GM19035 (cell line): ENCODE results near the gene RSPO4.

Source experiments
- ATAC-seq: cut with Tn5 transposase; IDR thresholded peaks from one replicate; pipeline ENCODE4 v1.9.1; 2021; ENCODE audit not compliant: unreplicated experiment

Gene RSPO4

DNA sequence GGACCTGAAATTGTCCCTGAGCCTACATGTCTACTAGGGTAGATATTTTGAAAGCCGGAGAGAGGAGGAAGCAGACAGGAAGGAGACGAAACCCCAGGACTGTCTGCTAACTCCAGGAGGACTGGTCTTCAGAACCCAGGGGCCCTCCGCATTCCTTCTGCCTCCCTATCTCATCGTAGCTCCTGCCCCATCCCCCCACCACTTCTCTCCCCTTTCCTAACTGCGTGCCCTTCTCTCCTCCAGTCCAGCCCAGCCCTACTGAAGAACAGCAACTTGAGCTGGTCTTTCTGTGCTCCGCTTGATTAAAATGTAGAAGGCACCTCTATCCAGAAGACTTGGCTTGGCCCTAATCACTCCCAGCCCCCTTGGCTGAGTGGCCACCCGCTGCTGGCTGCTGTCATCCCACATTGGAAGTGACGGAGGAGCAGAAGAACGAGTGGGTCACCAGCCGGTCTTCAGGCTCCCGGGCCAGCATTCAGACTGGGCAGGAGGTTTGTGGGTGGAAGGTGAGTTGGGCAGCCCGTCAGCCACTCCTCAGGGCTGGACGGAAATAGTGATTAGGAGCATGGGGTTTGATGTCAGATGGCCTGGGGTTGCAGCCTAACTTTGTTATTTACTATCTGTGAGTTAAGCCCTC lies 57.2 kb downstream of the RSPO4 start:
- ATAC-seq, result no peak

DNA sequence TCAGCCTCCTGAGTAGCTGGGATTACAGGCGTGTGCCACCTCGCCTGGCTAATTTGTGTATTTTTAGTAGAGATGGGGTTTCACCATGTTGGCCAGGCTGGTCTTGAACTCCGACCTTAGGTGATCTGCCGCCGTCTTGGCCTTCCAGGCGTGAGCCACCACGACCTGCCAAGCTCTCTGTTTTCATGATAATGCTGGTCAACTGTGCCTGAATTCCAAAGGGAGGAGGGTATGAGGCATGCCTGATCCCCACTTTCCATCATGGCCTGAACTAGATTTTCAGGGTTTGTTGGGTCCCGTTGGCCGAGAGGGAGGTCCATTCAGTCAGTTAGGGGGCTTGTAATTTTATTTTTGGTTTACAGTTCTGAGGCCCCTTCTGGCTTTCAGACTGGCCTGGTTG lies 58.0 kb downstream of the RSPO4 start:
- no peak for ATAC-seq

DNA sequence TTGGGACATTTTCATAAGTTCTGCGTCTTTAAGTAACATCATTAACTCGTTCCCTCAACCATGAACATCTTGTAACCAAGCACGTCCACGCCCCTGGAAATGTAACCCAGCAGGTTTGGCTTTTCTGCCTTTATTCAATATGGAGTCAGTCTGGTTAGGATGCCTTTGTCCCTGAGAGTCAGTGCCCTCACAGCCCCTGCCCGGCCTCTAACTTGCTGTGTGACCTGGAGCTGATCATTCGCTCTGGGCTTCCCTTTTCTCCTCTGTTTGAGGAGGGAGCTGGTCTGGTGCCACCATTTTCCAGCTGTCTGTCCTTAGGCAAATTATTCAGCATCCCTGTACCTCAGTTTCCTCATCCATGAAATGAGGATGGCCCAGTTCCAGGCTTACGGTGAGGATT lies 59.5 kb downstream of the RSPO4 start:
- no peak for ATAC-seq

DNA sequence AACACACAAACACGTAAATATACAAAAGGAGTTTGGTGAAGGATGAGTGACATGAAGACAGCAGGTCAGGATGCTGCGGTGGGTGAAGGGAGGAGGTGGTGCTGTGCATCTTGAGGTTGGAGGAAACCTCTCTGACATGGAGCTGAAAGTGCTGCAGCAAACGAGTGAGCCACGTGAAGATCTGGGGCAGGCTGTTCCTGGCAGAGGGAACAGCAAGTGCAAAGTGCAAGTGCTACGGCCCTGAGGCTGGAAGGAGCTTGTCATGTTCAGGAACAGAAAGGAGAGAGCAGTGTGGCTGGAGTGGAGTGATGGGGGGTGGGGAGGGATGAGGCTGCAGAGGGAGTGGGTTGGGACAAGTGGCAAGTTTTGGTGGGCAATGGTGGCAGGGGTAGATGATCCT lies 61.2 kb downstream of the RSPO4 start:
- no peak for ATAC-seq

DNA sequence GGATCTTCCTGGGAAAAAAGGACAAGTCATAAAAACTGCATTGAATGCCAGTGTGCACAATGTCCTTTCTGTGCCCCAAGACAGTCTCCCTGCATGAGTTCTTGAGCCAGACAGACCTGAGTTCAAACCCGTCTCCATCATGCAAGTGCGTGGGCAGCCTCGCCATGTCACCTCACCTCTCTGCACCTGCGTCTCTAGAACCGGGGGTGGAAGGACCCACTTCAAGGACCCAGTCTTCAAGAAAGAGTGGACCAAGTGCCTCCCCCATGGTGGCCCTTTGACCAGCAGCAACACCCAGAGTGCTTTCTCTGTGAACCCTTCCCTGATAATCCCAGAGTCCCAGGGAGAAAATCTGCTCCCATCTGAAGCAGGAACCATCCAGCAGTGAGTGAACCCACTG lies 62.5 kb downstream of the RSPO4 start:
- no peak for ATAC-seq

DNA sequence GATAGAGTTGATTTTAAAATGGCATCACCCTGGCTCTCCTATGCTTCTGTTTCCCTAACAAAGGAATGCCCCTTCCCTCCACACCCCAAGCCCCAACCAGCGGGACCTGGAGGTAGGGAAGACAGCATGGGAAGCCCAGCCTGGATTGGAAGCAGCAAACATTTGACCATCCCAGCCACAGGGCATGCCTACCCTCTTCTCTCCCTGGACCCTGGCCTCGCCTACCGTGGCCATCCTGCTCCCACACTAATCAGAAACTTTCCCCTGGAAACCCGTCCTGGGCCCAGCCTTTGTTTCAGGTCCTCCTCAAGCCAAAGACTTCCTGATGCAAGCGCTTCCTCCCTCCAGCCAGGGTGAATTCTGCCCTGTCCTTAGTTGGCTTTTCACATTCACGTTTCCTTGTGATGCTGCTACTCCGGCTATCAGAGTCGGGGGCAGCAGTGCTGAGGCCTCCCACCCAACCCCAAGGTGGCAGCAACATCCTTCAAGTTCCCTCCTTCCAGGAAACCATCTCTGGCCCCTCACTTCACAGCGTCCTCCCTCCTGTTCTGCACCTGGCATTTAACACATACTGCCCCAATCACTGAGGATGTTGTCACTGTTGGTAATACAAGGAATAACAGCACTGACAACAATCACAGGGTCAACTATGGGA lies 67.8 kb downstream of the RSPO4 start:
- no peak for ATAC-seq

DNA sequence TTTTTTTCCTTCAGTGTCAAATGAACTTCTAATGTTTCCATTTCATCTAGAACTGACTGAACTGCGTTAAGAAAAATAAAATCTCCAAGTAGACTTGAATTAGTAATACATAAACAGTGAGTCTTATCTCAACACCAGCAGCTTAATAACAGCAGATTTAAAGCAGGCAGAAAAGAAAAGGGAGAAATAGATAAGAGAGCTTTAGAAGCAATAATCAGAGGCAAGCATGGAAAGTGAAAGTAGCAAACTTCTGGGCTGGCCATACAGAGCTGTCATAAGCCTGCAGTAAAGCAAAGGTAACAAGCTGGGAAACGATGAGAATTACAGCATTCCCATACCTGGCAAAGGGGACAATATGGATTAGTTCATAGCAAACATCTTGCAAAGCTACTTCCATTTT lies 69.1 kb downstream of the RSPO4 start:
- ATAC-seq, result no peak

DNA sequence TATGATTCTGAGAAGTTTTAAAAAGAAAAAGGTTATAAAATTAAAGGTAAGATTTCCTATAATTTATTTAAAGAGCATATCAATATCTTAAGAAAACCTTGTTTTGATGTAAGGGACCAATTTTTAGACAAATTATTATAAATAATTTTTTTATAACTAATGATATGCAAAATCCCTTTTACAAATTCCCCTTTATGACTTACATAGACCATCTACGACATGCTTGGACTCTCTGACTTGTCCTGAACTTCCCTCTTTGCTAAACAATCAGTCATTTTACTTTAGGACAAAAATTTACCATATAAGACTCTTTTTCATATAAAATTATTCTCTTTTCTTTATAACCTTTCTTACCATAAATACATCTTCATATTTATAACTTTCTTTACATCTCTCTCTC lies 70.7 kb downstream of the RSPO4 start:
- no peak for ATAC-seq

DNA sequence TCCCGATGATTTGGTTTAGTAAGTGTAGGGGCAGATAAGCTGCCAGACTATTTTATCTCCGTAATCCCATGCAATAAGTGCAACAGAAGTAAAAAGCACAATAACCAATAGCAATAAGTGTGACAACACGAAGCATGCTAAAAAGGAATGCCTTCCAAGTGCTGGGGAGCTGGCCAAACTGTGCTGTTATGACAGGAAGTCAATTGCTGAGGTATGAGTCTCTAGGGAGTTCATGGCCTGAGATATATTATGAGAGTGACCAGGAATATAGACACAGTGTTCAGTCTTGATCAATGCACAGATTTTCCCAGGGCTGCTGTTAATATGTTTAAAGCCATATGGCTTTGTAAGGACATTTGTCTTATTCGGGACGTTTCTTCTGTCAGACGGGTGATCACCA lies 75.4 kb downstream of the RSPO4 start:
- ATAC-seq, result no peak

DNA sequence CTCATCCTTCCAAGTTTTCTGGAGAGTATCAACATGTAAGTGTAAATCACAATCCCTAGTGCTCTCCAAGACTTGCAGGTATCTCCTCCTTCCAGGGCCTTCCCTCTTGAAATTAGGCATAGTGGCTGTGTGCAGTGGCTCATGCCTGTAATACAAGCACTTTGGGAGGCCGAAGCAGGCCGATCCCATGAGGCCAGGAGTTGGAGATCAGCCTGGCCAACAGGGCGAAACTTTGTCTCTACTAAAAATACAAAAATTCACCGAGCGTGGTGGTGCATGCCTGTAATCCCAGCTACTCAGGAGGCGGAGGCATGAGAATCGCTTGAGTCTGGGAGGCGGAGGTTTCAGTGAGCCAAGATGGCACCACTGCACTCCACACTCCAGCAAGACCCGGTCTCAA lies 76.6 kb downstream of the RSPO4 start:
- ATAC-seq, result no peak

DNA sequence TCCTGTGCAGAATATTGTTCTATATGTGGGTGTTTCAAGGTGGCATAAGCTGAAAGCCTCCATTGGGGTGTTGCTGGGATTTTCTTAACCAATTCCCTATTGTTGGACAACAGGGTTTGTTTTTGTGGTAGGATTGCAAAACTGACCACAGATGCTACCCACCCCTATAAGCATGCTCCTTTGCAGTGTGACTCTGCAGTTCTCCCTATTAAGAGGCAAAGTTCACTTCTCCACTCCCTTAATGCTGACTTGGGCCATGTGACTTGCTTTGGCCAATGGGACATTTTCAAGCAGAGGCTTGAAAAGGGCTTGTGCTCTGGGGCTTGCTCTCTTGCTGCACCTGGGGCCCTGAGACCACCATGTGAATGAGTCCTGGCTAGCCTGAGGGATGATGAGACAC lies 77.5 kb downstream of the RSPO4 start:
- ATAC-seq, result no peak

DNA sequence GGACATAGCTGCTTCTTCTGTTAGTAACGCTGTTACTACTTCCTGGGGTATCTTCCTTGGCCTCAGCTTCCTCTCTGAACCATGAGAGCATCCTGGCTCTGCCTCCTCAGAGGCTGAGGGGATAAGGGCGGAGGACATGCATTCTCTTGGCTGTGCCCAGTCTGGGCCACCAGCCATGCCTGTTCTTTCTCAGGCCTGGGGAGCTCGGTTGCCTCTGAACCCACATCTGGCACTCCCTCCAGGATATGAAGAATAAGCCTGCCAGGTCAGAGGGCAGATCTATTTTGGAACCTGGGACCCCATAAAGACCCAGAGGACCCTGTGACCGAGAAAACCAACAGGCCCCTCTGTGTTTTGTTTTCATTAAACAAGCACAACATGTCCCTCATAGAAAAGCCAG lies 79.3 kb downstream of the RSPO4 start:
- no peak for ATAC-seq

DNA sequence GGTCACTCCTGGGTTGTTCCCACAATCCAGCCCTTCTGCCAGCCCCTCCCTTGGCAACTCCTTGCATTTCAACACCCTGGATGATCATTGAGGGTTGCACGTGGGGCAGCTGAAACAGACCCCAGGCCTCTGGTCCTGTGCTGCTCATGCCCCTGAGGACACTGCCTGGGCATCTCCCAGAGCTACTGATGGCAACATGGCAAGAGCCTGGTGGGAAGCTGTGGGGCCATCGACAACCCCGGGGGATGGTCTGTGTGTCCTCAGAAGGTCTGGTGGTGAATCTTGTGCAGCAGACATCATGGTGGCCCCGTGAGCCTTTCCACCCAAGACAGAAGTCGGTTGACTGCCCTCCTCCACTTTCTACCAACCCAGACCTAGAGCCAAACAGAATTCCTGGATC lies 81.0 kb downstream of the RSPO4 start:
- no peak for ATAC-seq

DNA sequence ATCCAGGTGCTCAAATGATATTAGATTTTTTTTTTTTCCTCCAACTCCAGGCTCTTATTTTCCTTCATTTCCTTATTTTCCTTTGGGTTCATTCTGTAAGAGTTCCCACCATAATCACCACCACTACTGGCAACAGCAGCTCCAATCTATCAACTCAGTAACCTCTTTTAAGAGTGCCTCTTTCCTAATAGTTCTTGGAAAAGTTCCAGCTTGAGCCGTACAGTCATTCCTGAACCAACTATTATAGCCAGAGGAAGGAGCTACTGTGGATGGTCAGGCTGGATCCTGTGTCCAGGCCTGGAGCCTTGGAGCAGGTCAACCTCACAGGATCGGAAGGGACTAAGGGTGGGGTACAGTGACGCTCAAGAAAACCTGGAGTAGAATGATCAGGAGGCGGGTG lies 81.8 kb downstream of the RSPO4 start:
- ATAC-seq, result no peak

DNA sequence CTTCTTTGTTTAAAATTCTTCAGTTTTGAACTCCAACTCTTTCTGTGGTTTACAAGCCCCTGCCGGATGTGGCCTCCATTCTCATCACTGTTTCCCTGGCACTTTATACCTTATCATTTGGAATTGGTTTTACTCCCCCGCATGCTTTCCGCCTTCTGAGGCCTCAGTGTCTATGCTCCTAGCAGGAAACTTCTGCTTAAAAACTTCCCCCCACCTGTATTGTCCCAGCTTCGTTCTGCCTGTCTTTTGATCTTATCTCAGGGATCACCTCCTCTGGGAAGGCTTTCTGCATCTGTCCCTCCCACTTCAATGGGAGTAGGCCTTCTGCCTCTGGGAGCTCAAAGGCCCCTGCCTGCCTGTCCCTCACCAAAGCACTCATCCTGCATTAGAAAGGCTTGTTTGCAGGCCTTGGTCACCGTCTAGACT lies 82.6 kb downstream of the RSPO4 start:
- ATAC-seq, result no peak

DNA sequence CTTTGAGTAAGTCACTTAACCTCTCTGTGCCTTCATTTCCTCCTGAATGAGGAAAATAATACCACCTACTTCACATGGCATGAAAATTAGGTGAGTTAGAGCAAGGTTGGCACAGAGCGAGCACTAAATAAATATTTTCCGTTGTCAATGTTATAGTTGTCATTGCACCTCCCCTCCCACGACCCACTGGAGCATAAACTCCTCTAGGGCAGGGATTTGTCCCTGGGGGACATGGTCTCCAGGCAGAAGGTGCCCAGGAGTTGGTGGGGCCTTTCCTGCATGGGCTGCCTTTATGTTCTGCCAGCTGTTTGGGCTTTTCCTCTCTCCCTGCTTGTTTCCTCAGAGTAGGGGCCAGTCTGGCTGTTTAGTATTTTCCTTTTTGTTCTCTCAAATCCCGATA lies 84.7 kb downstream of the RSPO4 start:
- ATAC-seq, result no peak

DNA sequence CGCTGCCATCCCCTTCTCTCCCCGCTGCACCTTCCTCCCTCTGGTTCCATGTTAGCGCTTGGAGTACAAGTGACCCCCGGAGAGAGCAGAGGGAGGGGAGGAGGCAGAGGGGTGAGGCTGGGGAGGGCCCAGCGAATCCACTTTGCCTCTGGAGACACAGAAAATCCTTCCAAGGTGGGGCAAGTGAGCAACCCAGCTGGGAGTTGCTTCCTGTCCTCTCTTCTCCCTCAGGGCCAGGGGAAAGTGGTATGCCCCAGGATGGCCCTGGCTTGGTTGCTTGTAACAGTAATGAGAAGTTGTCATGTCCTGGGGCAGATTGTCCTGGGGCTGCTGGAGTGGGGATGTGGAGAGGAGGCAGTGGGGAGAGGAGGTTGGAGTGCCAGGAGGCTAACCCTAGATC lies 85.3 kb downstream of the RSPO4 start:
- no peak for ATAC-seq

DNA sequence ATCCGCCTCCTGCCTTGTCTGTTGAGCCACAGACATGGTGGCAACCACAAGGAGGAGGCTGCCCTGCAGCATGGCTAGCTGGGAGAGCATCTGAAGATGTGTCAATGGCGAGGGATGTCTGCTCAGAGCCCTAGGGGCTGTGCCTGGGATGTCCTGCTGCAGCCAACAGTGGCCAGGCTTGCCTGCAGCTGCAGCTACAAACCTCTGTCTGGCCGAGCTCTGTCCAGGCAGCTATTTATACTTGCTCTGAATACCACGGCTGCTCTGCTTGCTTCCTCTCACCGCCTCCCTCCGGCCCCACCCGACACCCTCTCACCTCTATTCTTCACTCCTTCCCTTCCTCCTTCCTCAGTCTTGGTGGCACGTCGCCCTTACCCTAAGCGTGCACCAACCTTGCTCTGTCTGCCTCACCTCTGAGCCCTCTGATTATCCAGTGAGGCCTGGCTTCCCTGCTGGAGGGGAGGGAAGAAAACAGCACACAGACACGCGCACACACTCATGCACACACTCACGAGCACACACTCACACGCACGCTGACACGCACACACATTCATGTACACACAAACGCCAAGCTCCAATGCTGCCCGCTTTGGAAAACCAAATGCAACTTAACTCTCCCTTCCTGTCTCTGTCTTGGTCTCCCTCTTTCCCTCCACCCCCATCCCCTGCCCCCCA lies 85.8 kb downstream of the RSPO4 start, which contains the start of gene ANGPT4:
Gene ANGPT4 (minus strand): TSS at position 210 of the 675 bp plus-strand sequence. CDS start 120 bp downstream, at position 90.
- no peak for ATAC-seq

DNA sequence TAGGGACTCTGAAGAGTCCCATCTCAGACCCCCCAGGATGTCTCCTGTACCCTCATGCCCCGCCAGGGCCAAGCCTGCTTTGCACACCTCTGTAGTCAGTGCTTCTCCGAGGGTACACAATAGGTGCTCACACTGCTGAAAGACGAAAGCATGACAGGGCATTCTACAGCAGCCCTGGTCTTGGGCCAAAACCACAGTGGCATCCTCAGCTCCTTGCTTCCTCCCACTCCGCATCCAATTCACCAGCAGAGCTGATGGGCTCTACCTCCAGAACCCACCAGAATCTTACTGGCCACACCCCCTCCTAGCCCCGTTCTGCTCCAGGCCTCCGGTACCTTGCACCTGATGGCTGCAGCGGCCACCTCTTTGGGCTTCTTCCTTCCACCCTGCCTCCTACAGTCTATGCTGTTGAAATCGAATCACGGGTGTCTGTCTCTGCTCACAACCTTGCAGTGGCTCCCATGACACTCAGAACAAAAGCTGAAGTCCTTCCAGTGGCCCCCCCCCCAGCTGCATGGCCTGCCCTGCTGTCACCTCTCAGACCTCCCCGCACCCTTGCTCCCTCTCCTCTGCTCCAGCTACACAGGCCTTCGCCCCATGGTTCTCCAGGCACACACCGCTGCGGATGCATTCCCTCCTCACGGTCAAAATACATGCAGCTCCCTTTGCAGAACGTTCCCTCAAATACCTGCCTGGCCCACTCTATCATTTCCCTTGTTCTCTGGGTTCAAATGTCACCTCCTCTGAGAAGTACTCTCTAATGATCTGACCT lies 87.2 kb downstream of the RSPO4 start:
- no peak for ATAC-seq

DNA sequence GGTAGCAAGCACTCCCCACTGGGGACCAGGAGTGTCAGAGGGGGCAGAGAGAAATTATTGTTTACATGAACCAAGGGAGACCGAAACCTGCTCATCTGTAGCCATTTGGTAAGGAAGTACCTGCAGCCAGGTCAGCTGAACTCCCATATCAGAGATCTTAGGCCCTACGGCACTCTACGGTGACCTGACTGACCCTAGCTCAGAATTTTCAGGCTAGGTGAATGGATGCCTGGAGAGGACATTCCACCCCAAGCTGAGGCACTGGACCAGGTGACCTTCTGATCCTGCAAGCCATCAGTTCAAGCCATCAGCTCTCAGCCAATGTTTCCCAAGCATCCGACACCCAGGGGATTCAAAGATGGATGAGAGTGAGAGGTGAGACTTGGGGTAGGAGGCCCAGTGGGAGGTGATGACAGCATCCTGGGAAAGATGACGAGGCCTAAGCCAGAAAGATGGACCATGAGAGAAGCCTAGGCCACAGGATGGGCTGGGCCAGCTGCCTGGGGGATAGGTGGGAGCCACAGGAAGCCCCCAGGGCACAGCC lies 88.7 kb downstream of the RSPO4 start:
- no peak for ATAC-seq

DNA sequence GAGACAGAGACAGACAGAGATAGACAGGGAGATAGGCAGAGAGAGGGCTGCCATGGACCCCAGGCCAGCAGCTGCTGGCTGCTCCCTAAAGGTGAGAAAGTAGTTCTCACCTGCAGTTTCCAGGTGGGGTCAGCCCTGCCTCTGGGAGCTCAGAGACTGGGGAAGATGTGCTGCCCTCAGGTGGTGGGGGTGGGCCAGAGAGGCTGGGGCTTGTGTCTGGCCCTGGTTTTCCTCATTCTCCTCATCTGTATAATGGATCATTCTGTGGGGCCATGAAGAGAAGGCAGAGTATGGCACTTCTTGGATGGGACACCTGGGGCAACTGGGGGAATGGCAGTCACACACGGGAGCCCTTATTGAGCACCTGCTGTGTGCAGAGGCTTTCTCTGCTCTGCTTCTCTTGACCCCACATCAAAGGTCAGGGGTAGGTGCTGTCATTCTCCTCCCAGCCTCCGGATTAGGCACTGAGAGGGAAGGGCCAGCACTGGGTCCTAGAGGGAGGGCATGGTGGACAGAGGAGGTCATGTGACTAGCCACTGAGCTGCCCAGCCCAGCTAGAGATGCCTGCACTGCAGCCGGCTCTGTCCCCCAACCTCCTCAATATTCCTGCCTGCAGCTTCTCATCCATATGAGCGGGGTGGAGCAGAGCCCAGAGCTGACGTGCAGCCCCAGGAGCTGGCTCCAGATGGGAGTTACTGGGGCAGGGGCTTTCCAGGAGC lies 90.1 kb downstream of the RSPO4 start:
- no peak for ATAC-seq
